Stimulated activated CD8-positive, alpha-beta memory T cell treated with anti-CD3 and anti-CD28 coated beads, Interleukin-15, amount 100 ng/mL, for 1 hour (primary cell): ENCODE data around the gene KEL.

Experiments used
- DNase-seq: peaks from one replicate; pipeline ENCODE4 v3.0.0-alpha.2; 2020; ENCODE audit warnings: low read depth

The KEL gene

GRCh38 chr7:142960955-142961512 is 1.1 kb downstream of the KEL start:
- no peak for DNase-seq

GRCh38 chr7:142959202-142959601 is 3.0 kb downstream of the KEL start:
- no peak for DNase-seq

DNA sequence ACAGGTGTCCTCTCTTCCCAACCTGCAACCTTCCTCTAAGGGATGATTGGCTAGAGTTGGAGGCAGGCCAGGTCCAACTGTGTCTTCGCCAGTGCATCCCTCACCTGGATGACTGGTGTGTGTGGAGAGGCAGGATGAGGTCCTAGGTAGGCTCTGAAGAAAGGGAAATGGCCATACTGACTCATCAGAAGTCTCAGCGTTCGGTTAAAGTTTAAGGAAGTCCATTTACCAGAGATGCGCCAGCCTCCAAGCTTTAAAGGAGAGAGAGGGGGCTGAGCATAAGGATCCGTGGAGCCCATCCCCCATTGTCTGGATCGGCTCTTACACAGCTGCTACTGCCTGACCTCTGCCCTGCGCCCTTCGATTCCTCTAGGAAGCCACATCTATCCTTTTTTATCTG is 4.4 kb downstream of the KEL start:
- DNase-seq, result no peak

- DNase-seq, result no peak
Measured at GRCh38 chr7:142956951-142957623, 5.1 kb downstream of the KEL start.

GRCh38 chr7:142954680-142955268 is 7.4 kb downstream of the KEL start:
- no peak for DNase-seq

DNA sequence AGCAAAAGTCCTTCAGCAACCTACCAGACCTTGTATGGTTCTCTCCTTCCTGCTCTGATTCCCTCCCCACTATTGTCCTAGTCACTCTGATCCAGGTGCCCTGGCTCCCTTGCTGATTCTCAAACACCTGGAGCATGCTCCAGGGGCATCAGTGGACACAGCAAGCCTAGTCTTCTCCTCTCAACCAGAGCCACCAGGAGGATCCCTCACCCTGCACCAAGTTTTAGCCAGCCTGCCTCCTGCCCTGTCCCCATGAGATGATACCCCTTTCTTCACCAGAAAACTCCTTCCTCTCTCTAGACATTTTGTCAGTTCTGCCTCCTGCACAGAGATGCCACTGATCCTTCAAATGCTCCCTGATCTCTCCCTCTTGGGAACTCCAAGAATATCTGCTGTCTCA is 11.9 kb downstream of the KEL start:
- no peak for DNase-seq

DNA sequence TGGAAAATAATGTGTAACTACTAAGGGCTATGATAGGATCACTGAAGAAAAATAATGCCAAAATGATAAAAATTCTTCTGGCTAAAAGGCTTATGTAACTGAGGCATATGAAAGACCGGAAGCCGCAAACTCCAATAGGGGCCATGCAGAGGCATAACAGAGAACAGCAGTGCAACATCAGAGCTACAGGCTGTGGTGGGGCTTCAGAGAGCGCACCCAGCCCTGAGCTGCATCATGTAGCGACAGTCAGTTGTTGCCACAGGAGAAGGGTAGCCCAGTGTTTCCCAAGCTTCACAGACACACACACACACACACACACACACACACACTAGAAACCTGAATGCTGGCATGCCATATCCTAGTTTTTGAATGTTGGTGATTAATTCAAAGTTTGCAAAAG is 13.6 kb downstream of the KEL start:
- DNase-seq, result no peak

DNA sequence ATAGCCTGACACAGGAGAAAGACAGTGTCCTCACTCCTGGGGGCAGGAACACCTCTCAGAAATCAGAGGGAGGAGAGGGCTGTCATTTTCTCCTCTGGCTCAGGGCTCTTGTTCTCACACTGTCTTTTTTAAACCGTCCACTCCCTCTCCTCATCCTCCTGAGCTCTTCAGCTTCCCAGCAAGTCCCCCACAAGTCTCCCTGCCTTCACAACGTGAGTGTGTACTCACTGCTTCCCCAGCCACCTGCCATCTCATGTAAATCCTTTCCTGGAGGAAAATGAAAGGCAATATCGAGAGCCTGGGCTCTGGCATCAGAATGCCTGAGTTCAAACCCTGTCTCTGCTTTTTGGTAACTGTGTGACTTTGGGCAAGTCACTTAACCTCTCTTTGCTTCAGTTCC is 17.2 kb downstream of the KEL start:
- DNase-seq, result no peak

GRCh38 chr7:142943706-142944268 is 18.4 kb downstream of the KEL start:
- no peak for DNase-seq

GRCh38 chr7:142942746-142943145 is 19.4 kb downstream of the KEL start:
- no peak for DNase-seq

GRCh38 chr7:142941541-142941940 is 20.6 kb downstream of the KEL start:
- DNase-seq, result no peak

DNA sequence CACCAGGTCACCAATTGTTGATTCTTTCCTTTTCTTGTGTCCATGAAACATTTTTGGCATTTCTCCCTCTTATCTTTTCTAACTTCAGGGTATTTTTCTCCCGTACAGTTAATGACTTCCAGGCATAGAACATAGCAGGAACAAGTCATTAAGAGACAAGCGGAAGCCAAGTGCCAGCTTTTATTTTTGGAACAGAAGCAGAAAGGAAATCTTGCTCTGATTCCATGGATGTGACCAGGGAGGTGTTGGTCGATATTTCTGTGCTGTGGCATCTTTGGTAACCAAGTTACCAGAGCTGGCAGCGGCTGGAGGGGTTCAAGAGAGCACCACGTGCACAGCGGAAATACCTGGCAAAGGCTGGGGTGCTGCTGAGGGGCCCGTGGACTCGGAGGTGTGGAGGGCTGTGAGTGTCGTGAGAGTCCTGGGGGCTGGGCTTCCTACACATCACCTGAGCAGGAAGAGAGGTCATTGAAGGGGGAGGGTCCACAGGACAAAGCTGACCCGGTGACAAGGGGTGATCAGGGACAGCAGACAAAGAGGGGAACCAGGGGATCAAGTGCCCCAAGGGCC is 21.1 kb downstream of the KEL start:
- no peak for DNase-seq

GRCh38 chr7:142939226-142939910 is 22.8 kb downstream of the KEL start, which contains the start of gene LLCFC1:
Gene LLCFC1, plus strand, starts transcription at chr7:142939484. Its CDS starts 138 bp downstream, at chr7:142939622.
- no peak for DNase-seq

GRCh38 chr7:142938611-142939010 is 23.6 kb downstream of the KEL start:
- no peak for DNase-seq

GRCh38 chr7:142935941-142936565 is 26.1 kb downstream of the KEL start:
- DNase-seq, result no peak

GRCh38 chr7:142934056-142934455 is 28.1 kb downstream of the KEL start:
- no peak for DNase-seq

DNA sequence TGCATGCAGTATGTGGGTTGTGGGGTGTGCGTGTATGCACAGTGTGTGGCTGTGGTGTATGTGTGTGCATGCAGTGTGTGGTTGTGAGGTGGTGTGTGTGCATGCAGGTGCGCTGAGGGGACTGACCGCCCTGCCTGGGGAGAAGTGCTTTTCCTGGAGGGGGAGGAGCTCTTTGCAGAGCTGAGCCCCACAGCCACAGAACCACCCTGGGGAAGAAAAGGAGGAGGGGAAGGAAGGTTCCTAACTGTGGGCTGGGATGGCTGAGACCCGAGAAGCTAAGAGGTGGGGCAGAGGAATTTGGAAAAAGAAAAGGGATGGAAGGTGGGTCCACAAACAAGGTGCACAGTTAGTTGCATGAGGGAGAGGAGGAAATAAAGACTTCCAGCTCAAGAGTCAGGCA is 28.5 kb downstream of the KEL start, which contains the start of gene TRPV5:
Gene TRPV5 (minus strand): TSS at position 123 of the 400 bp plus-strand sequence. CDS start 287 bp downstream, outside the sequence.
- no peak for DNase-seq

- no peak for DNase-seq
Measured at GRCh38 chr7:142933092-142933475, 29.1 kb downstream of the KEL start.

GRCh38 chr7:142932386-142933091 is 29.6 kb downstream of the KEL start:
- no peak for DNase-seq

GRCh38 chr7:142930126-142930730 is 31.9 kb downstream of the KEL start:
- no peak for DNase-seq

DNA sequence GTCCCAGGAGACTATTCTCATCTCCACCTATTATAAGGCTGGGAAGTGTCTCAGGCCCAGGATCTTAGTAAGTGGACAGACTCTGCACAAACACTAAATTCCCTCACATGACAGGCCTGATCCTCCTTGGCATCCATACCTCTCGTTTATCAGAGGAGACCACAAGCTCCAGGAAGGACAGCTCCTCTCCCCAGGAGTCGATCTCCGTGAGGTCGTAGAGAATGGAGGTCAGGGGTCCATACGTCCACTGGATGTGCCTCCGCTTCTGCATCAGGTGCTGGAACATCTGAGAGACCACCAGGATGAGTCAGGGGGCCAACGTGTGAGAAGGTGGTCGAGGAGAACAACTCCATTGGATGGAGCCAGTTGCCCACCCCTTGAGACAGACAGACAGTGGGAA is 34.2 kb downstream of the KEL start:
- DNase-seq, result no peak
